ENCODE measurements around the gene IPO4. TPM values are rescaled to one million over a fixed set of nuclear protein-coding genes. Genes with fewer than 3 reads are reported as not detected.
A peak's percentile ranks its signal among the peaks of the same experiment; 100 is the strongest.

IPO4 gene
- total RNA-seq, 1 donor from 2014 or later, result 59.3 TPM

GRCh38 chr14:24172871-24173281 lies 15.7 kb downstream of the IPO4 start:
- no peak for DNase-seq (ENCODE audit: low read depth)
- peaks cover 7% of the 10 kb centered on the region for H3K36me3 ChIP-seq (ENCODE audit: control insufficient read depth, insufficient read depth, low read length)
- TF ChIP-seq CTCF (IDR thresholded peaks at IDR 0.05; ENCODE audit: insufficient read depth, low read length, poor library complexity, severe bottlenecking), result no peak
- peak overlapping the region; percentile 78 for H3K4me3 ChIP-seq (ENCODE audit: low read depth, low read length)
- H3K27me3 ChIP-seq (ENCODE audit: control insufficient read depth, insufficient read depth, low read length), result no peaks in the 10 kb centered on the region

DNA sequence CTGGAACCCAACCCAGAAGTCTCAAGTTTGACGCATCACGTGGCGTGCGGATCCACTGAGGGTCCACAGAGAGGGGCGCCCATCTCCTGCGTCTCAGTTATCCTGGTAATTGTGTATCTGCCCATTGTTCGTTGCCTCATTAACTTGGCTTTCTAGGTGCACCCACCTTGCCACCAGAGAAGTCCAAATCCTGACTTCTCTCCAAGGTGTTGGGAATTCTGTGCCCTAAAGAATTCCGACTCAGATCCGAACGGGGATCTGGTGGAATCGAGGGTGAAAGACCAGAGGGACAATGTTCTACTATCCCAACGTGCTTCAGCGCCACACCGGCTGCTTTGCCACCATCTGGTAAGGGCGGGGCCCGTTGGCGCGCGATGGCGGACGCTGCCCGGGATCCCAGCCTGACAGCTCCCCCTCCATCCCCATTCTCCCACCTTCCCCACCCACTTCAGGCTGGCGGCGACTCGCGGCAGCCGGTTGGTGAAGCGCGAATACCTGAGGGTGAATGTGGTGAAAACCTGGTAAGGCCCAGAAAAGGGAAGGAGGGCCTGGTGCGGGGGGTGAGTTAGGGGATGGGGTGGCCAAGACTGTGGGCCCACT lies 16.3 kb downstream of the IPO4 start:
- no peak for DNase-seq (ENCODE audit: low read depth)
- Histone ChIP-seq H3K4me3 (ENCODE audit: low read depth, low read length) (peak overlapping the region; percentile 78), H3K36me3 (ENCODE audit: control insufficient read depth, insufficient read depth, low read length) (peaks cover 8% of the 10 kb centered on the region), H3K27me3 (ENCODE audit: control insufficient read depth, insufficient read depth, low read length) (no peaks in the 10 kb centered on the region)
- TF ChIP-seq CTCF (IDR thresholded peaks at IDR 0.05; ENCODE audit: insufficient read depth, low read length, poor library complexity, severe bottlenecking), result no peak

DNA sequence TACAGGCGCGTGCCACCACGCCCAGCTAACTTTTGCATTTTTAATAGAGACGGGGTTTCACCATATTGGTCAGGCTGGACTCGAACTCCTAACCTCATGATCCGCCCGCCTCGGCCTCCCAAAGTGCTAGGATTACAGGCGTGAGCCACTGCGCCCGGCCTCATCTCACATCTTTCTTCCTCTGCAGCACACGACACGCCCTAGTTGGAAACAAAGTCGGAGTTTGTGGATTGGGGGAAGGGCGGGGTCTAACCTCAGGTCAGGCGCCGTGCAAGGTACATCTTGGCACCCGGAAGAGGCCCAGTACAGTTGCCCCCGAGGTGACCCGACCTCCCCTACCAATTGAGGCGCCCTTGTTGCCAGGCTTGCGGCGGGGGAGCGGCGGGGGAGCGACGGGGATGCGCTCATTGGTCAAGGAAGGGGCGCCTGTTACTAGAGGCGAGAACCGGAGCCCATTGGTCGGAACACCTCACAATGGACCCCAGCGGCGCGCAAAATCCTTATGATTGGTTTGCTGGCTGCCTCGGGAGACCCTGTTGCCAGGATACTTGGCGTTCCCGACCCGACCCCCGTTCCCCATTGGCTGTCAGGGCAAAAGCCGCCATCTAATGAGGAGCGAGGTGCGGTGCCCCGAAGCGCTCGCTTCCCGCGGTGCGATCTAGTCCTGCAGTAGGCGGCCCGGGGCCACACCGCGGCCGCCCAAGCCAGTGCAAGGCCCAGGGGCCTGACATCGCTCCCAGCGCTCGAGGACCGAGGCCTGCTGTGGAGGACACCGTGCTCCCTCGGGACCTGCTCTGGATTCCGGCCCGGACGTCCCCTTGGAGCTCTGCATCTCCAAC lies 17.0 kb downstream of the IPO4 start, which contains the start of gene REC8:
REC8 (plus strand) TSS at position 659 of the 839 bp plus-strand sequence. CDS start 473 bp downstream, outside the sequence.
- peak within 1 kb of the TSS; percentile 78 for H3K4me3 ChIP-seq (ENCODE audit: low read depth, low read length)
- H3K36me3 ChIP-seq (ENCODE audit: control insufficient read depth, insufficient read depth, low read length), result peaks cover 7% of the 10 kb centered on the region

DNA sequence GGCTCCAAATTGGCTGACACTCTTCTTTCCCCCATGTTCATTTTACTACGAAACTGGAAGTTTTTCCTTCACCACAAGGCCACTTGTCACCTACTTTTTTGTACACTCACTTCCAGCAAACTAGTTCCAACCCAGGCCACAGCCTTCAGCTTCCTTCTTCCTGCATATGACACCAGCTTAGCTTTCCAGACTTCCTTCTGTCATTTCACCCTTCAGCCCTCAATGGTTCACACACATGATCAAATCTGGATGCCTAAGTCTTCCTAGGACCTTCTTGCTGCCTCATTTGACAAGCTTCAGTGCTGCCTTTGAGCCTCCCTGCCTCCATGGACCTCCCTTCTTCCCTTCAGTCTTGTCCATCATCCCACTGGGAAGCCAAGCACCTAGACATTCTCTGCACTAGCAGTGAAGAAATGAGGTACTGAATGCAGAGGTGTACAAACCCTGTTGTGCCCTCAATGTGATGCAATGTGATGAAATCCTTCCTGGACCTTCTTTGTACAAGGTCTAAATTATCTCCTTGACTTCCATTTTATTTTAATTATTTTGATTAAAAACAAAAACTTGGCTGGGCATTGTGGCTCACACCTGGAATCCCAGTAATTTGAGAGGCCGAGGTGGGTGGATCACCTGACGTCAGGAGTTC lies 21.0 kb downstream of the IPO4 start:
- no peak for DNase-seq (ENCODE audit: low read depth)
- Histone ChIP-seq H3K4me3 (ENCODE audit: low read depth, low read length) (no peak overlapping the region), H3K36me3 (ENCODE audit: control insufficient read depth, insufficient read depth, low read length) (peaks cover 7% of the 10 kb centered on the region), H3K27me3 (ENCODE audit: control insufficient read depth, insufficient read depth, low read length) (no peaks in the 10 kb centered on the region)
- TF ChIP-seq CTCF (IDR thresholded peaks at IDR 0.05; ENCODE audit: insufficient read depth, low read length, poor library complexity, severe bottlenecking), result no peak

More for the DNA sequence above, 17.0 kb downstream of the IPO4 start, which contains the start of gene REC8:
- H3K27me3 ChIP-seq (ENCODE audit: control insufficient read depth, insufficient read depth, low read length), result no peaks in the 10 kb centered on the region
- no peak for TF ChIP-seq CTCF (IDR thresholded peaks at IDR 0.05; ENCODE audit: insufficient read depth, low read length, poor library complexity, severe bottlenecking)
- DNase-seq (ENCODE audit: low read depth), result peak; percentile 92

- Histone ChIP-seq H3K36me3 (ENCODE audit: control insufficient read depth, insufficient read depth, low read length) (peaks cover 7% of the 10 kb centered on the region), H3K4me3 (ENCODE audit: low read depth, low read length) (no peak overlapping the region), H3K27me3 (ENCODE audit: control insufficient read depth, insufficient read depth, low read length) (no peaks in the 10 kb centered on the region)
- DNase-seq (ENCODE audit: low read depth), result no peak
- no peak for TF ChIP-seq CTCF (IDR thresholded peaks at IDR 0.05; ENCODE audit: insufficient read depth, low read length, poor library complexity, severe bottlenecking)
Observed at GRCh38 chr14:24165785-24166184, 22.8 kb downstream of the IPO4 start.
